ENCODE data around the gene BHLHE40.

BHLHE40 gene

DNA sequence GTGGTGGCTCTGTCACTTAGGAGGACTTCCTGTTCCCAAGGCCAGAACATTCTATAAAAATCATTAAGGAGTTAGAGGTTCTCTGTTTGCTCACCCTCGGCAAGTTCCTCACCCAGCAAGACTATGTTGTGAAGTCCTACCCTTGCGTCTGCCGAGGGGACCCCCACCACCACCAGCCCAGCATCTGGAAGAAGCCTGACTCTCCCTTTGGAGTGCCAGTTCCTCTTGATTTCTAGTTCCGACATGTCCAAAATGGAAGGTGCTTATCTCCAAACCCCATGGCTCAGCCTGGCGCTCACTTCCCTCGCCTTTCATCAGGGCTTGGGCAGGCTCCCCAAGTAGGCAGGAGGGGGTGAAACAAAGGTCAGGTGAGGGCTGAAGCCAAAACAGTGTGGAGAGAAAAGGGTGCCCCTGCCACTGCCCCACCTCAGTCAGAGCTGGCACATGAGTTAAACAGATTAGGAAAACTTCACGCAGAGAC is 41.0 kb downstream of the BHLHE40 start:
- H3K79me2 ChIP-seq (ENCODE audit: insufficient read depth, low read length): no peaks in the 10 kb centered on the region
- H3K27me3 ChIP-seq (ENCODE audit: insufficient read depth, low read length, poor library complexity): no peaks in the 10 kb centered on the region
- H3K4me3 ChIP-seq (ENCODE audit: low read depth in 1 of 2, low read length in 2 of 2): no peak overlapping the region
- no peaks in the 10 kb centered on the region for H3K9me3 ChIP-seq (ENCODE audit: insufficient read depth, low read length, severe bottlenecking)
- H3K27ac ChIP-seq (ENCODE audit: low read length): no peak overlapping the region
- H2AFZ ChIP-seq (ENCODE audit: low read depth, low read length): no peak overlapping the region
- no peaks in the 10 kb centered on the region for H3K36me3 ChIP-seq (ENCODE audit: insufficient read depth, low read length)
- H4K20me1 ChIP-seq (ENCODE audit: insufficient read depth, low read length): no peaks in the 10 kb centered on the region
- no peak overlapping the region for H3K4me2 ChIP-seq (ENCODE audit: insufficient read depth, low read length)
- ATAC-seq (ENCODE audit: insufficient read depth, low read depth): no peak
- TF ChIP-seq, protein P1, sequence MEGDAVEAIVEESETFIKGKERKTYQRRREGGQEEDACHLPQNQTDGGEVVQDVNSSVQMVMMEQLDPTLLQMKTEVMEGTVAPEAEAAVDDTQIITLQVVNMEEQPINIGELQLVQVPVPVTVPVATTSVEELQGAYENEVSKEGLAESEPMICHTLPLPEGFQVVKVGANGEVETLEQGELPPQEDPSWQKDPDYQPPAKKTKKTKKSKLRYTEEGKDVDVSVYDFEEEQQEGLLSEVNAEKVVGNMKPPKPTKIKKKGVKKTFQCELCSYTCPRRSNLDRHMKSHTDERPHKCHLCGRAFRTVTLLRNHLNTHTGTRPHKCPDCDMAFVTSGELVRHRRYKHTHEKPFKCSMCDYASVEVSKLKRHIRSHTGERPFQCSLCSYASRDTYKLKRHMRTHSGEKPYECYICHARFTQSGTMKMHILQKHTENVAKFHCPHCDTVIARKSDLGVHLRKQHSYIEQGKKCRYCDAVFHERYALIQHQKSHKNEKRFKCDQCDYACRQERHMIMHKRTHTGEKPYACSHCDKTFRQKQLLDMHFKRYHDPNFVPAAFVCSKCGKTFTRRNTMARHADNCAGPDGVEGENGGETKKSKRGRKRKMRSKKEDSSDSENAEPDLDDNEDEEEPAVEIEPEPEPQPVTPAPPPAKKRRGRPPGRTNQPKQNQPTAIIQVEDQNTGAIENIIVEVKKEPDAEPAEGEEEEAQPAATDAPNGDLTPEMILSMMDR (IDR thresholded peaks at IDR 0.05; ENCODE audit: borderline replicate concordance, extremely low read depth, low read length, poor library complexity, severe bottlenecking): no peak
- no peak for TF ChIP-seq EZH2 (IDR thresholded peaks at IDR 0.05; ENCODE audit: borderline replicate concordance, low read depth, low read length, severe bottlenecking)
- DNase-seq: no peak
- H3K4me1 ChIP-seq (ENCODE audit: insufficient read depth, low read length): peaks cover 11% of the 10 kb centered on the region
- no peak overlapping the region for H3K9ac ChIP-seq (ENCODE audit: low read depth, low read length)

DNA sequence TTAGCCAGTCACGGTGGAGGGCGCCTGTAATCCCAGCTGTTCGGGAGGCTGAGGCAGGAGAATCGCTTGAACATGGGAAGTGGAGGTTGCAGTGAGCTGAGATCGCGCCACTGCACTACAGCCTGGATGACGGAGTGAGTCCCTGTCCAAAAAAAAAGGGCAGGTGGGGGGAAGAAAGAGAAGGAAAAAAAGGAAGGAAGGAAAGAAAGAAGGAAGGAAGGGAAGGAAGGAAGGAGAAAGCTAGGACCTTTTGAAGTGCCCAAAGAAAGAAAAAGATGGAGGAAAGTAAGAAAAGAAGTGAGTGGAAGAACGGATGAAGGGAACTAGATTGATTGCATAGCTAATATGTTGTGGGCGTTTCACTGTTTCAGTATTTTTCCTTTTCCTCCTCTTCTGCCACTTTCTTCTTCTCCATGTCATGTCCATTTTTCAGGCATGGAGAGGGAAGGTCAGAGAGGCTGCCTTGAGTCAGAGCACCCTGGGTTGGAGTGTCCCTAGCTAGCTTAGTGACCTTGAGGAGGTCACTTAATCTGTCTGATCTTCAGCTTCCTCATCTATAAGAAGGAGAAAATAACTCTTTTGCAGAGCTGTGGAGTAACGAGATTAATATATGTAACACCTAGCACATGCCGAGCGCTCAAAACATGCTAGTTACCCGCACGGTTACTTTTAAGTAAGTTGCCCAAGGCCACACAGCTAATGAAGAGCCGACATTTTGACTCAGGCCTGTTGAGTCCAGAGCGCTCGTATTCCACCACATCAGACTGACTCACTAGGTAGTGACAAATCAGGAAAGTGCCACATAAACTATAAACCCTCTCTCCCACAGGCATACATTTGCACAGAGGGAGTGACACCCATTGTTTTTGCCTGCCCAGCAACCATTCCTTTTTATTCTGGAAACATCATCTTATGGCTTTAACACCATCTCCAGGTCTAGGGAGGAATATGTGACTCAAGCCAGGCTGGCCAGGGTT is 42.2 kb downstream of the BHLHE40 start:
- H3K4me3 ChIP-seq (ENCODE audit: low read depth in 1 of 2, low read length in 2 of 2): no peak overlapping the region
- H3K9me3 ChIP-seq (ENCODE audit: insufficient read depth, low read length, severe bottlenecking): no peaks in the 10 kb centered on the region
- no peak overlapping the region for H3K9ac ChIP-seq (ENCODE audit: low read depth, low read length)
- no peak for DNase-seq
- no peaks in the 10 kb centered on the region for H4K20me1 ChIP-seq (ENCODE audit: insufficient read depth, low read length)
- peaks cover 7% of the 10 kb centered on the region; the same call in 1 of the 2 replicates for H3K4me1 ChIP-seq (ENCODE audit: insufficient read depth, low read length)
- H3K27me3 ChIP-seq (ENCODE audit: insufficient read depth, low read length, poor library complexity): no peaks in the 10 kb centered on the region
- H3K27ac ChIP-seq (ENCODE audit: low read length): no peak overlapping the region
- no peak for TF ChIP-seq EZH2 (IDR thresholded peaks at IDR 0.05; ENCODE audit: borderline replicate concordance, low read depth, low read length, severe bottlenecking)
- TF ChIP-seq, protein P1 (IDR thresholded peaks at IDR 0.05; ENCODE audit: borderline replicate concordance, extremely low read depth, low read length, poor library complexity, severe bottlenecking): no peak
- H2AFZ ChIP-seq (ENCODE audit: low read depth, low read length): no peak overlapping the region
- no peak overlapping the region for H3K4me2 ChIP-seq (ENCODE audit: insufficient read depth, low read length)
- H3K79me2 ChIP-seq (ENCODE audit: insufficient read depth, low read length): no peaks in the 10 kb centered on the region
- no peak for ATAC-seq (ENCODE audit: insufficient read depth, low read depth)
- H3K36me3 ChIP-seq (ENCODE audit: insufficient read depth, low read length): no peaks in the 10 kb centered on the region

DNA sequence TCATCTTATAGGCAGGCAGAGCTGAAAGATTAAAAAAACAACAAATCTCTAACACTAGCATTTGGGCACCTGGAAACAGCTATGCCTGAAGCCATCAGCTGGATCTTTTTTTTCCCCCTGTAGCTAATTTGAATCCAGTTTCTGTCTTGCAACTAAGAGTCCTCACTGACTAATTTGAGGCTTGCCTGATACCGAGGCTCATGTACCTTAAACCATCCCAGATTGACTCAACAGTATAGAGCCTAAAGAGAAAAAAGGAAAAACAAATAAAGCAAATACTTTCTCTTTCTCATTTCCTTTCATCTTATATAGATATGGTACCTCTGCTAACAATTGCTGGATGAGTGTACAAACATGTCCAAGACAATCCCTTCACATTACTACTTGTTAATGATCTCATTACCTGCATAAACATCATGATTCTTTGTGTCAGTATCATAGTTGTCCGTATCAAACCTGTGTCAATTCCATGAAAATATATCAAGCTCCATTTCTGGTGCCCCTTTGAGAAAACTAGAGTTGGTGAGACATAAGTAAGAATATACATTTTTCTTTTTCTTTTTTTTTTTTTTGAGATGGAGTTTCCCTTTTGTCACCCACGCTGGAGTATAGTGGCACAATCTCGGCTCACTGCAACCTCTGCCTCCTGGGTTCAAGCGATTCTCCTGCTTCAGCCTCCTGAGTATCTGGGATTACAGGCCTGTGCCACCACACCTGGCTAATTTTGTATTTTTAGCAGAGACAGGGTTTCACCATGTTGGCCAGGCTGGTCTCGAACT is 43.1 kb downstream of the BHLHE40 start:
- H3K9me3 ChIP-seq (ENCODE audit: insufficient read depth, low read length, severe bottlenecking): no peaks in the 10 kb centered on the region
- H4K20me1 ChIP-seq (ENCODE audit: insufficient read depth, low read length): no peaks in the 10 kb centered on the region
- H3K79me2 ChIP-seq (ENCODE audit: insufficient read depth, low read length): no peaks in the 10 kb centered on the region
- no peak overlapping the region for H3K9ac ChIP-seq (ENCODE audit: low read depth, low read length)
- no peaks in the 10 kb centered on the region for H3K36me3 ChIP-seq (ENCODE audit: insufficient read depth, low read length)
- no peak for ATAC-seq (ENCODE audit: insufficient read depth, low read depth)
- H3K4me1 ChIP-seq (ENCODE audit: insufficient read depth, low read length): no peaks in the 10 kb centered on the region
- no peak for DNase-seq
- H3K4me2 ChIP-seq (ENCODE audit: insufficient read depth, low read length): no peak overlapping the region
- H2AFZ ChIP-seq (ENCODE audit: low read depth, low read length): no peak overlapping the region
- H3K27ac ChIP-seq (ENCODE audit: low read length): no peak overlapping the region
- TF ChIP-seq, protein P1 (IDR thresholded peaks at IDR 0.05; ENCODE audit: borderline replicate concordance, extremely low read depth, low read length, poor library complexity, severe bottlenecking): no peak
- TF ChIP-seq EZH2 (IDR thresholded peaks at IDR 0.05; ENCODE audit: borderline replicate concordance, low read depth, low read length, severe bottlenecking): no peak
- no peaks in the 10 kb centered on the region for H3K27me3 ChIP-seq (ENCODE audit: insufficient read depth, low read length, poor library complexity)
- H3K4me3 ChIP-seq (ENCODE audit: low read depth in 1 of 2, low read length in 2 of 2): no peak overlapping the region

All from DND-41 (cell line).